Peyer's patch (tissue), 4 donors: ENCODE measurements around the gene FPR2. TPM values are rescaled to one million over a fixed set of nuclear protein-coding genes. Genes with fewer than 3 reads are reported as not detected.

Experiments used
- DNase-seq, 3 donors: peaks; one replicate each; pipeline ENCODE4 v3.0.0-alpha.2; 2017 to 2019
- H3K27ac ChIP-seq, 4 donors: fragments of 200-600 bp; sonication (generic); one replicate each; pipeline ENCODE4 v1.5.1; 2016 to 2019
- H3K27me3 ChIP-seq, 2 donors: fragments of 200-600 bp; sonication (generic); one replicate each; pipeline ENCODE4 v1.5.1; 2019
- H3K36me3 ChIP-seq, 3 donors: fragments of 200-600 bp; sonication (generic); one replicate each; pipeline ENCODE4 v1.5.1; 2016 to 2019
- H3K4me1 ChIP-seq, 4 donors: fragments of 200-600 bp; sonication (generic); one replicate each; pipeline ENCODE4 v1.5.1; 2016 to 2019
- H3K4me3 ChIP-seq, 4 donors: fragments of 200-600 bp; sonication (generic); 1 replicate in 3 of 4; 2 replicates in 1 of 4; pipeline ENCODE4 v1.5.1; 2016 to 2019; ENCODE audit warnings: mild to moderate bottlenecking in 1 of 4
- H3K9me3 ChIP-seq, 4 donors: fragments of 200-600 bp; sonication (generic); one replicate each; pipeline ENCODE4 v1.5.1; 2016 to 2019; ENCODE audit warnings: mild to moderate bottlenecking in 1 of 4
- POLR2A ChIP-seq, 2 donors: fragments of 450-650 bp; IDR thresholded peaks; one replicate each; pipeline ENCODE4 v1.5.1; 2017; ENCODE audit warnings: antibody characterized with exemption in 2 of 2, mild to moderate bottlenecking in 2 of 2, moderate library complexity in 2 of 2
- total RNA-seq, 4 donors: library from RNA; depleted of rRNA; stranded (reverse); fragments of >200 nt; gene quantifications; one replicate each; pipeline ENCODE4 v1.1.0, GENCODE V29; 2016
- TF ChIP-seq, protein P1 (sequence below), 6 experiments: fragments of 450-650 bp in 4 of 6; fragments of 200-600 bp in 2 of 6; sonication (generic) in 1 of 6; IDR thresholded peaks; one replicate each; pipeline ENCODE4 v1.5.1; 2017 to 2019; ENCODE audit warnings: antibody characterized with exemption in 6 of 6, mild to moderate bottlenecking in 3 of 6, moderate library complexity in 1 of 6

The FPR2 gene
- total RNA-seq, 4 donors from 2014 or later: 1.9 TPM; not detected in 3

DNA sequence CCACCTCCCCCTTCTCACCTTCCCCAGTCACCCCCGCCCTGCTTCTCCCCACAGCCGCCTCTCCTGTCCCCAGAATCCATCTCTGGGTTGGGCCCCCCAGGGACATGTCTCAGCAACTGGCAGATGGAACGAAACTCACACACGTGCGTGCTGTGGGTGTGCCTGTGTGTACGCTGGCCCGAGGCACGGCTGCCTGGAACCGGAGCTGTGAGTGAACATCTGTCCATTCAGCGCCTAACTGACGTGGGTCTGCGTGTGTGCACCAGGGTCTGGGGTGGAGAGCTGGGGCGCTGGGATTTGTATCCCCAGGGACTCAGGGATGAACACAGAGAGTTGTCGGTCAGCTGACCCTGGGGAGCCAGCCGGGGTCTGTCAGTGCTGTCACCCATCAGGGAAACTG is 36.4 kb upstream of the FPR2 start:
- Histone ChIP-seq H3K27me3 (no peaks in the 10 kb centered on the region), H3K4me3 (no peak overlapping the region), H3K9me3 (no peaks in the 10 kb centered on the region), H3K36me3 (no peaks in the 10 kb centered on the region), H3K27ac (no peak overlapping the region), H3K4me1 (peaks cover 0 to 4% (median 0%) of the 10 kb centered on the region in 4 donors)
- no peak for DNase-seq
- TF ChIP-seq POLR2A (IDR thresholded peaks at IDR 0.05): no peak
- TF ChIP-seq, protein P1, sequence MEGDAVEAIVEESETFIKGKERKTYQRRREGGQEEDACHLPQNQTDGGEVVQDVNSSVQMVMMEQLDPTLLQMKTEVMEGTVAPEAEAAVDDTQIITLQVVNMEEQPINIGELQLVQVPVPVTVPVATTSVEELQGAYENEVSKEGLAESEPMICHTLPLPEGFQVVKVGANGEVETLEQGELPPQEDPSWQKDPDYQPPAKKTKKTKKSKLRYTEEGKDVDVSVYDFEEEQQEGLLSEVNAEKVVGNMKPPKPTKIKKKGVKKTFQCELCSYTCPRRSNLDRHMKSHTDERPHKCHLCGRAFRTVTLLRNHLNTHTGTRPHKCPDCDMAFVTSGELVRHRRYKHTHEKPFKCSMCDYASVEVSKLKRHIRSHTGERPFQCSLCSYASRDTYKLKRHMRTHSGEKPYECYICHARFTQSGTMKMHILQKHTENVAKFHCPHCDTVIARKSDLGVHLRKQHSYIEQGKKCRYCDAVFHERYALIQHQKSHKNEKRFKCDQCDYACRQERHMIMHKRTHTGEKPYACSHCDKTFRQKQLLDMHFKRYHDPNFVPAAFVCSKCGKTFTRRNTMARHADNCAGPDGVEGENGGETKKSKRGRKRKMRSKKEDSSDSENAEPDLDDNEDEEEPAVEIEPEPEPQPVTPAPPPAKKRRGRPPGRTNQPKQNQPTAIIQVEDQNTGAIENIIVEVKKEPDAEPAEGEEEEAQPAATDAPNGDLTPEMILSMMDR (IDR thresholded peaks at IDR 0.05): no peak

DNA sequence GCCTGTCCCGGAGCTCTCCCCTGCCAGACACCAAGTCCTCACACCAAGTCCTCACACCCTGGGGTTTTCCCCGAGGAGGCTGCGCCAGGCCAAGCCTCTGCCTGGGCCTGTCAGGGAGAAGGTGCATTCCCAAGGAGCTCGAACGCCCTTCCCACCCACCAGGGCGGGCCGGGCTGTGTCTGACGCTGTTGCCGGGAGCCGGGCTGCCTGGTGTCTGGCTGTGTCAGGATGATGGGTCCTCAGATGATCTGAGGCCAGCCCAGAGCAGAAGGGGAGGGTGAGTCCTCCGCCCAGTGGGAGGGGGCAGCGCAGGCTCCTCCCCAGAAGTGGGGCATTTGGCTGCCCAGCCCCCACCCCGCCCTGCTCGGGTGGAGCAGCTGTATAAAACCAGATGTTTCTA is 34.9 kb upstream of the FPR2 start:
- Histone ChIP-seq H3K27me3 (no peaks in the 10 kb centered on the region), H3K4me3 (no peak overlapping the region), H3K36me3 (no peaks in the 10 kb centered on the region), H3K4me1 (no peaks in the 10 kb centered on the region), H3K9me3 (peaks cover 0 to 3% (median 0%) of the 10 kb centered on the region in 4 donors), H3K27ac (no peak overlapping the region)
- peak in 1 of 3 donors; percentile 50 for DNase-seq
- TF ChIP-seq POLR2A (IDR thresholded peaks at IDR 0.05): no peak
- TF ChIP-seq, protein P1 (IDR thresholded peaks at IDR 0.05): no peak

DNA sequence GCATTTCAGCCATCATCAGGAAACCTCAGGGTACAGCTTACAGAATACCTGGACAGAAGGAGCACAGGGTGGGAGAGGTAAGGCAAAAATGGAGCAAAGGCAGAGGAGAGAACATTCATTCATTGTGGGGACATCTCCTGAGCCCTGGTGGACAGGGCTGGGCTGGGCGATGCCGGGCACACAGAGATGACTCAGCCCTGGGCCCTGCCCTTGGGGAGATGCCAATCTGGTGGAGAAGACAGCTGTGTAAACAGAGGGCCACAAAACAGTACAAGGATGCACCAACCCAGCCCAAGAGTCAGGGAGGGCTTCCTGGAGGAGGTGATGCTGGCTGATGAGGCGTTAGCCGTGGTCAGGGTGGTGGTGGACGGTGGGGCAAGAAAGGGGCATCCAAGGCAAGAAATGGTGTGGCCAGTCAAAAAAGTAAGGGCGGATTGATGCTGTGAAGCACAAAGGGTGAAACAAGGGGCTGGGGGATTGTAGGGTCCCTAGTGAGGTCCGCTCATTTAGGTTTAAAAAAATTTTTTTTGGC is 33.6 kb upstream of the FPR2 start:
- peaks cover 0 to 3% (median 0%) of the 10 kb centered on the region in 4 donors for H3K9me3 ChIP-seq
- no peaks in the 10 kb centered on the region for H3K36me3 ChIP-seq
- H3K27ac ChIP-seq: no peak overlapping the region
- DNase-seq: no peak
- no peak overlapping the region for H3K4me3 ChIP-seq
- H3K4me1 ChIP-seq: no peaks in the 10 kb centered on the region
- no peaks in the 10 kb centered on the region for H3K27me3 ChIP-seq
- no peak for TF ChIP-seq POLR2A (IDR thresholded peaks at IDR 0.05)
- TF ChIP-seq, protein P1 (IDR thresholded peaks at IDR 0.05): no peak

DNA sequence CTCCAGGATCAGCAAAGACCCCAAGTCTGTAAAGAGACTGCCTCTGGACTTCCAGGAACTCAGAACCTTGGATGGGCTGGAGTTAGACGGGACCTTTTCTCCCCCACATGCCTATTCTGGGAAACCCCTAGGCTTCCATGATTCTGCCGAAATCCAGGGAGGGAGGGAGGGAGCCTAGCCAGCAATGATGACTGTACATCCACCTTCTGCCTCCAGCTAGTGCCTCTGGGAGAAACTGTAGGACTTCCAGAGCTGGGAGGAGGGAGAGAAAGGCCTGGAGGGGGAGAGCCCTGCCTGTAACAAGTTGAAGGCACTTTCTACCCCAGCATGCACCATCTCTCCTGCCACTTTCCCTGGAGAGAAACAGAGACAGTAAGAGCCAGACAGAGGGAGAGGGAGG is 31.2 kb upstream of the FPR2 start:
- Histone ChIP-seq H3K27me3 (no peaks in the 10 kb centered on the region), H3K36me3 (no peaks in the 10 kb centered on the region), H3K27ac (no peak overlapping the region), H3K4me1 (no peaks in the 10 kb centered on the region), H3K9me3 (peaks cover 0 to 3% (median 0%) of the 10 kb centered on the region in 4 donors), H3K4me3 (no peak overlapping the region)
- DNase-seq: no peak
- no peak for TF ChIP-seq POLR2A (IDR thresholded peaks at IDR 0.05)
- TF ChIP-seq, protein P1 (IDR thresholded peaks at IDR 0.05): no peak

DNA sequence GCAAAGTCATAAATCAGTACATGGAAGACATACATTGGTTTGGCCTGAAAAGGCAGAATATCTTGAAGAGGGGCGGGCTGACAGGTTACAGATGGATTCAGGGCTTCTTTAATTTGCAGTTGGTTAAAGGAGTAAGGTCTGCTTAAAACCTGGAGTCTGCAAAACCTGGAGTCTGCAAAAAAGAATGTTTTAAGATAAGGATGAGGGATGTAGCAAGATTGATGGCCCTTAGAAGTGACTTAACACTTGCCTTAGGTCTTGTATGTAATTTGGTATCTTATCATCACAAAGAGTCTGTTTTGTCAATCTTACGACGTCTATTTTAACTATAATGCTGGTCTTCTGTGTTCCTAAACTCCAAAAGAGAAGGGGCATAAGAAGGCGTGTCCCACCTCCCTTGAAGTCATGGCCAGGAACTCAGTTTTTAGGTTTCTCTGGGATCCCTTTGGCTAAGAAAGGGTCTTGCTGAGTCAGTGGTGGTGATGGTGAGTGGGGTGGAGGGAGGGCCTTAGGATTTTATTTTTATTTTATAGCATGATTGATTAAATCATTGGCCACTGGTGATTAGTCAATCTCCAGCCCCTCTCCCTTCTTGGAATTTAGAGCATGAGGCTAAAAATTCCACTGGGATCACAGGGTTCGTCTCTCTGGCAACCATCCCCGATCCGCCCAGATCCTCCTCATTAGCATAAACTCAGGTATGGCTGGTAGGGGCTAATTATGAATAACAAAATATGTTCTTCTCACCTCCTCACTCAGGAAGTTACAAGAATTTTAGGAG is 27.0 kb upstream of the FPR2 start:
- no peaks in the 10 kb centered on the region for H3K4me1 ChIP-seq
- no peak for TF ChIP-seq POLR2A (IDR thresholded peaks at IDR 0.05)
- TF ChIP-seq, protein P1 (IDR thresholded peaks at IDR 0.05): no peak
- no peak for DNase-seq
- no peak overlapping the region for H3K27ac ChIP-seq
- no peaks in the 10 kb centered on the region for H3K27me3 ChIP-seq
- H3K36me3 ChIP-seq: no peaks in the 10 kb centered on the region
- H3K9me3 ChIP-seq: peaks cover 0 to 3% (median 0%) of the 10 kb centered on the region in 4 donors
- no peak overlapping the region for H3K4me3 ChIP-seq
